ENCODE results near the gene PGM2L1.

DNA sequence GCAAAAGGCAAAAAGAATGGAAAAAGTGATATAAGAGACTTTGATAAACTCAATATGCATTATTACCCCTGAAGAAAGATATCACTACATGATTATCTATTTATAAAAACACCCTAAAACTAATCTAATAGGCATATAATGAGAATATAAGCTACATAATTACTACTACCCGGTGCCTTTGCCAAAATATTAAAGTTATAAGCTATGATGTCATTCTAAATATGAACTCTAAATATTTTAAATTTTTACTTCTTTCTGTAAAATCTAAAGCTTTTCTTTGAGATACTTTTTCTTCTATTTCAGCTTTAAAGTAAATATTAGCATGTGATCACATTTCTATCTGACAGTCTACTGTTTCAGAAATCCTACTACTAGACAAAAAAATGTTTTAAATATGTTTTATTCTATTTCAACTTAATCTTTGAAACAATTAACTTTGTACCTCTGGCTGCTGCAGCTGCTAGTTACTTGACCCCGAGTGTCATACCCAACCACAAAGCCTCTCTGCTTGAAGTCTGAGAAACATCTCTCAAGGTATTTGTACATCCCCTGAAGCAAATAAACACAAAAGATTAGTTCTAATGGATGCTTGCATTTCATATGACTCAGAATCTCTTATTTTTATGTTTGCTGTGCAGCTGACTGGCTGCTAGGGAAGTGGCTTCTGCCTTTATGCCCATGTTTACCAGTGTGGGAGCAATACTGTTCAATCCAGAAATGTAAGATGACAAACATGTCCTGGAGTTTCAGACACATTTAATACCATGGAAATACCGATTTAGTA, 26.8 kb downstream of the PGM2L1 start:
- TF ChIP-seq, protein P1, sequence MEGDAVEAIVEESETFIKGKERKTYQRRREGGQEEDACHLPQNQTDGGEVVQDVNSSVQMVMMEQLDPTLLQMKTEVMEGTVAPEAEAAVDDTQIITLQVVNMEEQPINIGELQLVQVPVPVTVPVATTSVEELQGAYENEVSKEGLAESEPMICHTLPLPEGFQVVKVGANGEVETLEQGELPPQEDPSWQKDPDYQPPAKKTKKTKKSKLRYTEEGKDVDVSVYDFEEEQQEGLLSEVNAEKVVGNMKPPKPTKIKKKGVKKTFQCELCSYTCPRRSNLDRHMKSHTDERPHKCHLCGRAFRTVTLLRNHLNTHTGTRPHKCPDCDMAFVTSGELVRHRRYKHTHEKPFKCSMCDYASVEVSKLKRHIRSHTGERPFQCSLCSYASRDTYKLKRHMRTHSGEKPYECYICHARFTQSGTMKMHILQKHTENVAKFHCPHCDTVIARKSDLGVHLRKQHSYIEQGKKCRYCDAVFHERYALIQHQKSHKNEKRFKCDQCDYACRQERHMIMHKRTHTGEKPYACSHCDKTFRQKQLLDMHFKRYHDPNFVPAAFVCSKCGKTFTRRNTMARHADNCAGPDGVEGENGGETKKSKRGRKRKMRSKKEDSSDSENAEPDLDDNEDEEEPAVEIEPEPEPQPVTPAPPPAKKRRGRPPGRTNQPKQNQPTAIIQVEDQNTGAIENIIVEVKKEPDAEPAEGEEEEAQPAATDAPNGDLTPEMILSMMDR (IDR thresholded peaks at IDR 0.05), result no peak
- TF ChIP-seq POLR2A (IDR thresholded peaks at IDR 0.05), result no peak
